HG03575 (cell line): ENCODE measurements around the gene KCND2.

Source experiments
- ATAC-seq: cut with Tn5 transposase; IDR thresholded peaks from one replicate; pipeline ENCODE4 v1.9.1; 2021; ENCODE audit not compliant: unreplicated experiment, insufficient number of reproducible peaks, low FRiP score; ENCODE audit errors: extremely low read depth

KCND2 gene

GRCh38 chr7:120402079-120402767, 129.2 kb downstream of the KCND2 start:
- ATAC-seq, result peak; percentile 59

GRCh38 chr7:120402801-120403200, 129.8 kb downstream of the KCND2 start:
- no peak for ATAC-seq

- peak; percentile 39 for ATAC-seq
Measured at GRCh38 chr7:120404042-120404441, 131.1 kb downstream of the KCND2 start.

GRCh38 chr7:120405652-120406051, 132.7 kb downstream of the KCND2 start:
- no peak for ATAC-seq

- ATAC-seq, result no peak
Measured at GRCh38 chr7:120407010-120407409, 134.0 kb downstream of the KCND2 start.

GRCh38 chr7:120412139-120413050, 139.4 kb downstream of the KCND2 start:
- ATAC-seq, result peak; percentile 58

GRCh38 chr7:120413164-120413563, 140.2 kb downstream of the KCND2 start:
- ATAC-seq, result no peak

- ATAC-seq, result no peak
Measured at GRCh38 chr7:120417244-120417979, 144.4 kb downstream of the KCND2 start.

GRCh38 chr7:120421151-120421651, 148.2 kb downstream of the KCND2 start:
- ATAC-seq, result peak; percentile 88

GRCh38 chr7:120431016-120431415, 158.0 kb downstream of the KCND2 start:
- ATAC-seq, result no peak

GRCh38 chr7:120436487-120437060, 163.6 kb downstream of the KCND2 start:
- ATAC-seq, result no peak

GRCh38 chr7:120441850-120442249, 168.9 kb downstream of the KCND2 start:
- ATAC-seq, result peak; percentile 91

GRCh38 chr7:120442838-120443237, 169.9 kb downstream of the KCND2 start:
- no peak for ATAC-seq

- no peak for ATAC-seq
Measured at GRCh38 chr7:120444650-120445049, 171.7 kb downstream of the KCND2 start.

- no peak for ATAC-seq
Measured at GRCh38 chr7:120445276-120445675, 172.3 kb downstream of the KCND2 start.

GRCh38 chr7:120452665-120453064, 179.7 kb downstream of the KCND2 start:
- ATAC-seq, result no peak

- ATAC-seq, result no peak
Measured at GRCh38 chr7:120456699-120457098, 183.7 kb downstream of the KCND2 start.

- no peak for ATAC-seq
Measured at GRCh38 chr7:120460949-120461348, 188.0 kb downstream of the KCND2 start.

- ATAC-seq, result no peak
Measured at GRCh38 chr7:120462991-120463390, 190.0 kb downstream of the KCND2 start.
